Panc1 (cell line): Measurements from ENCODE around the gene PGRMC2. TPM values are rescaled to one million over a fixed set of nuclear protein-coding genes. Genes with fewer than 3 reads are reported as not detected.
"Not testable (repeated sequence)": the region's sequence is repeated elsewhere in the genome, so short reads cannot be mapped to it uniquely, and the experiment has no call there.

Source experiments
- ATAC-seq: fragments of 200-7000 bp; cut with Tn5 transposase; 2 replicates; pipeline ENCODE4 v1.9.1; 2020; ENCODE audit warnings: mild to moderate bottlenecking, moderate library complexity
- BruUV-seq: library from RNA; stranded (reverse); fragments of 400-500 nt; replicated peaks from 2 replicates; lab custom pipeline; 2021; lab: Mats Ljungman, UMichigan
- CTCF ChIA-PET: fragments of 300-600 bp; sonication (Branson Sonifier 250); formaldehyde crosslinking; loops from one replicate; lab custom pipeline; 2022; ENCODE audit warnings: antibody characterized with exemption; lab: Charles Lee
- POLR2A ChIA-PET: fragments of 300-600 bp; sonication (Branson Sonifier 250); formaldehyde crosslinking; loops from one replicate; lab custom pipeline; 2022; ENCODE audit warnings: antibody characterized with exemption; lab: Charles Lee
- DNase-seq: peaks from one replicate; pipeline ENCODE4 v3.0.0-alpha.2; 2010; ENCODE audit warnings: low read depth, low spot score
- H3K27ac ChIP-seq: 2 replicates; pipeline ENCODE4 v1.5.1; 2011; ENCODE audit warnings: mild to moderate bottlenecking, low read length, inconsistent platforms
- H3K27me3 ChIP-seq: fragments of 200-500 bp; sonication (Bioruptor generic); 2 replicates; pipeline ENCODE4 v1.6.0; 2014; ENCODE audit warnings: low read length, inconsistent platforms; ENCODE audit not compliant: control insufficient read depth, insufficient read depth
- H3K36me3 ChIP-seq: fragments of 200-500 bp; sonication (Bioruptor generic); 2 replicates; pipeline ENCODE4 v1.5.1; 2014; ENCODE audit warnings: inconsistent platforms, mild to moderate bottlenecking, low read length, moderate library complexity; ENCODE audit not compliant: control insufficient read depth, insufficient read depth
- H3K4me1 ChIP-seq: 2 replicates; pipeline ENCODE4 v1.5.1; 2011; ENCODE audit warnings: inconsistent platforms, mild to moderate bottlenecking, low read length, moderate library complexity; ENCODE audit not compliant: control insufficient read depth, insufficient read depth
- H3K4me3 ChIP-seq, 2 experiments: 2 replicates each; pipeline ENCODE4 v1.5.1; 2011 to 2012; ENCODE audit warnings: low read depth in 2 of 2, low read length in 2 of 2, mild to moderate bottlenecking in 2 of 2, inconsistent platforms in 1 of 2, moderate library complexity in 1 of 2
- H3K9me3 ChIP-seq: fragments of 200-500 bp; sonication (Bioruptor generic); 2 replicates; pipeline ENCODE4 v1.5.1; 2014; ENCODE audit warnings: low read depth, mild to moderate bottlenecking, inconsistent platforms, low read length, moderate library complexity; ENCODE audit not compliant: control insufficient read depth, insufficient read depth
- POLR2AphosphoS5 ChIP-seq: IDR thresholded peaks from 2 replicates; pipeline ENCODE4 v1.6.1; 2012; ENCODE audit warnings: mild to moderate bottlenecking, low read depth, low read length, moderate library complexity
- SIN3A ChIP-seq: IDR thresholded peaks from 2 replicates; pipeline ENCODE4 v1.6.1; 2012; ENCODE audit warnings: low read depth, mild to moderate bottlenecking, low read length, moderate library complexity, borderline replicate concordance; ENCODE audit not compliant: insufficient read depth
- TCF7L2 ChIP-seq: IDR thresholded peaks from 2 replicates; pipeline ENCODE4 v1.6.1; 2011; ENCODE audit warnings: mild to moderate bottlenecking, low read depth, low read length, inconsistent platforms
- in situ Hi-C: cut with HindIII; loops from 2 replicates; pipeline ENCODE4 v1.10.0; 2016; ENCODE audit warnings: low sequenced_read_pairs, low pct_unique_long_range_greater_than_20kb
- intact Hi-C: fragments of 100-400 bp; cut with micrococcal nuclease; formaldehyde crosslinking; loops from one replicate; pipeline ENCODE4 v1.10.0; 2022; ENCODE audit not compliant: unreplicated experiment
- total RNA-seq: library from RNA; stranded (reverse); gene quantifications from one replicate; pipeline ENCODE4 v1.2.1, GENCODE V29; 2021; ENCODE audit not compliant: unreplicated experiment
- TF ChIP-seq, protein P1 (sequence below), 2 experiments: IDR thresholded peaks; 2 replicates each; pipeline ENCODE4 v1.6.1; 2011 to 2012; ENCODE audit warnings: low read depth in 2 of 2, control low read depth in 1 of 2, low read length in 1 of 2, mild to moderate bottlenecking in 1 of 2, moderate library complexity in 1 of 2; ENCODE audit not compliant: insufficient read depth in 1 of 2
- TF ChIP-seq, protein P2 (sequence below): fragments of 450-650 bp; IDR thresholded peaks from 2 replicates; pipeline ENCODE4 v1.5.1; 2017; ENCODE audit warnings: mild to moderate bottlenecking

Gene PGRMC2
- total RNA-seq, 1 experiment from 2014 or later, result 47.6 TPM

DNA sequence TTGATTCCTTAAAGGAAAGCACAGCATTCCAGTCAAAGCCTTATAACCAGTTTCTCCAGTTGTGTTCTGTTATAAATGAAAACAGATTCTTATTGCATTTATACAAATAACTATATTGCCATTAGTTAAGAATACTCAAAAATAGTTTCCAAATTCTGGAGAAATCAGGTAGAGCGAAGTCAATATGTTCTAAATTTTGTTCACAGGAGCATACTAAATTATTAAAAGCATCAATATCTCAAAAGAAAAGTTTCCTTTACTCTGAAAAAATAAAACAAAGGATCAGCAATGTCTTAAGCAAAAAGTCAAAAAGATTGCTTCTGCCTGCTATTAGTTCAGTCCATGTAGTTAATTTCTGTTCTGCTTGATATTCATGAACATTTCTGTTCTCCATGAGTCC lies 39.7 kb downstream of the PGRMC2 start:
- ChIA-PET POLR2A (no interaction called here), CTCF (no interaction called here)
- DNase-seq (no peak), ATAC-seq (no peak)
- Histone ChIP-seq H3K4me3 (no peak overlapping the region), H3K36me3 (no peaks in the 10 kb centered on the region), H3K4me1 (no peaks in the 10 kb centered on the region), H3K27ac (no peak overlapping the region), H3K27me3 (no peaks in the 10 kb centered on the region), H3K9me3 (peaks cover 10% of the 10 kb centered on the region; the same call in 1 of the 2 replicates)
- TF ChIP-seq, protein P1, sequence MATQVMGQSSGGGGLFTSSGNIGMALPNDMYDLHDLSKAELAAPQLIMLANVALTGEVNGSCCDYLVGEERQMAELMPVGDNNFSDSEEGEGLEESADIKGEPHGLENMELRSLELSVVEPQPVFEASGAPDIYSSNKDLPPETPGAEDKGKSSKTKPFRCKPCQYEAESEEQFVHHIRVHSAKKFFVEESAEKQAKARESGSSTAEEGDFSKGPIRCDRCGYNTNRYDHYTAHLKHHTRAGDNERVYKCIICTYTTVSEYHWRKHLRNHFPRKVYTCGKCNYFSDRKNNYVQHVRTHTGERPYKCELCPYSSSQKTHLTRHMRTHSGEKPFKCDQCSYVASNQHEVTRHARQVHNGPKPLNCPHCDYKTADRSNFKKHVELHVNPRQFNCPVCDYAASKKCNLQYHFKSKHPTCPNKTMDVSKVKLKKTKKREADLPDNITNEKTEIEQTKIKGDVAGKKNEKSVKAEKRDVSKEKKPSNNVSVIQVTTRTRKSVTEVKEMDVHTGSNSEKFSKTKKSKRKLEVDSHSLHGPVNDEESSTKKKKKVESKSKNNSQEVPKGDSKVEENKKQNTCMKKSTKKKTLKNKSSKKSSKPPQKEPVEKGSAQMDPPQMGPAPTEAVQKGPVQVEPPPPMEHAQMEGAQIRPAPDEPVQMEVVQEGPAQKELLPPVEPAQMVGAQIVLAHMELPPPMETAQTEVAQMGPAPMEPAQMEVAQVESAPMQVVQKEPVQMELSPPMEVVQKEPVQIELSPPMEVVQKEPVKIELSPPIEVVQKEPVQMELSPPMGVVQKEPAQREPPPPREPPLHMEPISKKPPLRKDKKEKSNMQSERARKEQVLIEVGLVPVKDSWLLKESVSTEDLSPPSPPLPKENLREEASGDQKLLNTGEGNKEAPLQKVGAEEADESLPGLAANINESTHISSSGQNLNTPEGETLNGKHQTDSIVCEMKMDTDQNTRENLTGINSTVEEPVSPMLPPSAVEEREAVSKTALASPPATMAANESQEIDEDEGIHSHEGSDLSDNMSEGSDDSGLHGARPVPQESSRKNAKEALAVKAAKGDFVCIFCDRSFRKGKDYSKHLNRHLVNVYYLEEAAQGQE (IDR thresholded peaks at IDR 0.05; ENCODE audit: insufficient read depth in 1 of 2, low read depth in 2 of 2, low read length in 1 of 2), result no peak
- no peak for TF ChIP-seq SIN3A
- in situ Hi-C loops (no loop called here), intact Hi-C loops (no loop called here)
- BruUV-seq, result no TSS peak

DNA sequence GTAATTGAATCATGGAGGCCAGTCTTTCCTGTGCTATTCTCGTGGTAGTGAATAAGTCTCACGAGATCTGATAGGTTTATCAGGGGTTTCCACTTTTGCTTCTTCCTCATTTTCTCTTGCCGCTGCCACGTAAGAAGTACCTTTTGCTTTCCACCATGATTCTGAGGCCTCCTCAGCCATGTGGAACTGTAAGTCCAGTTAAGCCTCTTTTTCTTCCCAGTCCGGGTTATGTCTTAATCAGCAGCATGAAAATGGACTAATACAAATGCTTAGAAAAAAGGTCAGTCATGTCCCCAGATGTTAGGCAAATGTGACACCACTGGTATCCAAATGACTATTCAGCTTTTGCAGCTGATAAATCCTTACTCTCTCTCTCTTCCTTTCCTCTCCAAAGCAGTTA lies 42.2 kb downstream of the PGRMC2 start:
- H3K27me3 ChIP-seq, CTCF ChIA-PET, H3K27ac ChIP-seq, ATAC-seq, intact Hi-C loops, H3K4me1 ChIP-seq, BruUV-seq, in situ Hi-C loops, H3K36me3 ChIP-seq, DNase-seq, POLR2A ChIA-PET, H3K9me3 ChIP-seq, H3K4me3 ChIP-seq: not testable (repeated sequence)

DNA sequence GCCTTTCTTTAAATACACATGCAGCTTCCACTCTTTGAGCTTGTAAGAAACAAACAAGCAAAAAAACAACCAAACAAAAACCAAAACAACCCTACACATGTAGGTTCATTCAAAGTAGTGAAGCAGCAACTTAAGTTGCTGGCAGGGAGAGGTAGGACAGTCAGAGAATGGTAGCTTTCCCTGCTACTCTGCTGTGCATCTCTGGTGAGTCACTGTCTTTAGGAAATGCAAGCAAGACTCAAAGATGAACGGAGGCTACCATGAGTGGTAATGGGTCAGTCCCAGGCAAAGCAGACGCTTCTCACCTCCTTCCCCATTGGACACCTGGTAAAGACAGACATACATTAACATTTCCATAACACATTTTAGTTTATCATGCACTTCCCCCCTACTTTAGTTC lies 43.2 kb downstream of the PGRMC2 start:
- in situ Hi-C loops (no loop called here), intact Hi-C loops (no loop called here)
- peaks cover 4% of the 10 kb centered on the region; the same call in 1 of the 2 replicates for H3K9me3 ChIP-seq
- no peak for DNase-seq
- H3K27me3 ChIP-seq, result no peaks in the 10 kb centered on the region
- TF ChIP-seq, protein P2, sequence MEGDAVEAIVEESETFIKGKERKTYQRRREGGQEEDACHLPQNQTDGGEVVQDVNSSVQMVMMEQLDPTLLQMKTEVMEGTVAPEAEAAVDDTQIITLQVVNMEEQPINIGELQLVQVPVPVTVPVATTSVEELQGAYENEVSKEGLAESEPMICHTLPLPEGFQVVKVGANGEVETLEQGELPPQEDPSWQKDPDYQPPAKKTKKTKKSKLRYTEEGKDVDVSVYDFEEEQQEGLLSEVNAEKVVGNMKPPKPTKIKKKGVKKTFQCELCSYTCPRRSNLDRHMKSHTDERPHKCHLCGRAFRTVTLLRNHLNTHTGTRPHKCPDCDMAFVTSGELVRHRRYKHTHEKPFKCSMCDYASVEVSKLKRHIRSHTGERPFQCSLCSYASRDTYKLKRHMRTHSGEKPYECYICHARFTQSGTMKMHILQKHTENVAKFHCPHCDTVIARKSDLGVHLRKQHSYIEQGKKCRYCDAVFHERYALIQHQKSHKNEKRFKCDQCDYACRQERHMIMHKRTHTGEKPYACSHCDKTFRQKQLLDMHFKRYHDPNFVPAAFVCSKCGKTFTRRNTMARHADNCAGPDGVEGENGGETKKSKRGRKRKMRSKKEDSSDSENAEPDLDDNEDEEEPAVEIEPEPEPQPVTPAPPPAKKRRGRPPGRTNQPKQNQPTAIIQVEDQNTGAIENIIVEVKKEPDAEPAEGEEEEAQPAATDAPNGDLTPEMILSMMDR, result no peak
- no peak for TF ChIP-seq SIN3A
- TF ChIP-seq, protein P1 (IDR thresholded peaks at IDR 0.05; ENCODE audit: insufficient read depth in 1 of 2, low read depth in 2 of 2, low read length in 1 of 2), result no peak
- no peak for TF ChIP-seq POLR2AphosphoS5
- no peak for TF ChIP-seq TCF7L2
- BruUV-seq, result no TSS peak
- no peak for ATAC-seq
- no peaks in the 10 kb centered on the region for H3K4me1 ChIP-seq
- ChIA-PET POLR2A (no interaction called here), CTCF (no interaction called here)
- no peaks in the 10 kb centered on the region for H3K36me3 ChIP-seq
- no peak overlapping the region for H3K27ac ChIP-seq
- no peak overlapping the region for H3K4me3 ChIP-seq
